SK-N-SH treated with all-trans-retinoic acid at 6 μM for 48 hours (cell line): ENCODE measurements around the gene LSM7.

Experiments used
- ATAC-seq: fragments of 200-7000 bp; cut with Tn5 transposase; 3 replicates; pipeline ENCODE4 v1.9.1; 2020; ENCODE audit warnings: mild to moderate bottlenecking, moderate library complexity
- ARNTL ChIP-seq: fragments of 450-650 bp; formaldehyde crosslinking; IDR thresholded peaks from 2 replicates; pipeline ENCODE4 v1.5.0; 2020; ENCODE audit warnings: low read depth, mild to moderate bottlenecking, moderate library complexity, borderline replicate concordance
- BACH2 ChIP-seq: fragments of 250-450 bp; sonication (Bioruptor Pico); IDR thresholded peaks from 2 replicates; pipeline ENCODE4 v1.9.0; 2021; ENCODE audit warnings: mild to moderate bottlenecking, borderline replicate concordance
- CSDC2 ChIP-seq: fragments of 250-450 bp; sonication (Bioruptor Pico); IDR thresholded peaks from 2 replicates; pipeline ENCODE4 v1.5.0; 2020; ENCODE audit warnings: mild to moderate bottlenecking, moderate library complexity
- CSRNP3 ChIP-seq: fragments of 250-450 bp; sonication (Bioruptor Pico); IDR thresholded peaks from 2 replicates; pipeline ENCODE4 v1.5.1; 2021; ENCODE audit warnings: mild to moderate bottlenecking, moderate library complexity
- ESRRG ChIP-seq: fragments of 250-450 bp; sonication (Bioruptor Pico); IDR thresholded peaks from 2 replicates; pipeline ENCODE4 v1.6.1; 2021; ENCODE audit warnings: mild to moderate bottlenecking
- GLIS3 ChIP-seq: fragments of 250-450 bp; sonication (Bioruptor Pico); IDR thresholded peaks from 2 replicates; pipeline ENCODE4 v1.5.0; 2020; ENCODE audit warnings: mild to moderate bottlenecking, moderate library complexity
- ISL1 ChIP-seq: fragments of 250-450 bp; sonication (Bioruptor Pico); IDR thresholded peaks from 2 replicates; pipeline ENCODE4 v2.1.2; 2022; ENCODE audit warnings: mild to moderate bottlenecking, moderate library complexity
- OSR1 ChIP-seq: fragments of 250-450 bp; sonication (Bioruptor Pico); IDR thresholded peaks from 2 replicates; pipeline ENCODE4 v1.8.0; 2022; ENCODE audit warnings: moderate library complexity, mild to moderate bottlenecking, inconsistent platforms
- PATZ1 ChIP-seq: fragments of 250-450 bp; sonication (Bioruptor Pico); IDR thresholded peaks from 2 replicates; pipeline ENCODE4 v1.8.0; 2020; ENCODE audit warnings: mild to moderate bottlenecking, moderate library complexity, borderline replicate concordance
- POU6F1 ChIP-seq: fragments of 250-450 bp; sonication (Bioruptor Pico); IDR thresholded peaks from 2 replicates; pipeline ENCODE4 v1.8.0; 2021; ENCODE audit warnings: low read depth, mild to moderate bottlenecking, moderate library complexity, borderline replicate concordance
- PPARA ChIP-seq: fragments of 250-450 bp; sonication (Bioruptor Pico); IDR thresholded peaks from 2 replicates; pipeline ENCODE4 v1.5.0; 2020; ENCODE audit warnings: mild to moderate bottlenecking, borderline replicate concordance
- RARB ChIP-seq: fragments of 250-450 bp; sonication (Bioruptor Pico); IDR thresholded peaks from 2 replicates; pipeline ENCODE4 v1.8.0; 2021; ENCODE audit warnings: mild to moderate bottlenecking, moderate library complexity
- SNAI2 ChIP-seq: fragments of 250-450 bp; sonication (Bioruptor Pico); IDR thresholded peaks from 2 replicates; pipeline ENCODE4 v1.5.0; 2020; ENCODE audit warnings: mild to moderate bottlenecking, moderate library complexity
- TCF4 ChIP-seq: fragments of 250-450 bp; sonication (Bioruptor Pico); IDR thresholded peaks from 2 replicates; pipeline ENCODE4 v1.8.0; 2021; ENCODE audit warnings: mild to moderate bottlenecking, moderate library complexity, borderline replicate concordance
- ZC3H10 ChIP-seq: fragments of 250-450 bp; sonication (Bioruptor Pico); IDR thresholded peaks from 2 replicates; pipeline ENCODE4 v1.5.1; 2021; ENCODE audit warnings: mild to moderate bottlenecking, moderate library complexity
- ZFP3 ChIP-seq: fragments of 250-450 bp; sonication (Bioruptor Pico); IDR thresholded peaks from 2 replicates; pipeline ENCODE4 v1.5.0; 2020; ENCODE audit warnings: mild to moderate bottlenecking, moderate library complexity
- ZFP30 ChIP-seq: fragments of 450-650 bp; formaldehyde crosslinking; IDR thresholded peaks from 2 replicates; pipeline ENCODE4 v1.5.0; 2022; ENCODE audit warnings: mild to moderate bottlenecking, moderate library complexity
- ZNF565 ChIP-seq: fragments of 450-650 bp; formaldehyde crosslinking; conservative IDR thresholded peaks from 2 replicates; pipeline ENCODE4 v1.5.0; 2020; ENCODE audit warnings: low read depth, mild to moderate bottlenecking, moderate library complexity
- ZNF70 ChIP-seq: fragments of 450-650 bp; formaldehyde crosslinking; IDR thresholded peaks from 2 replicates; pipeline ENCODE4 v1.5.0; 2020; ENCODE audit warnings: mild to moderate bottlenecking, moderate library complexity
- TF ChIP-seq, protein P1 (sequence below): fragments of 250-450 bp; sonication (Bioruptor Pico); IDR thresholded peaks from 2 replicates; pipeline ENCODE4 v1.5.0; 2020; ENCODE audit warnings: mild to moderate bottlenecking, moderate library complexity
- TF ChIP-seq, protein P2 (sequence below): fragments of 250-450 bp; sonication (Bioruptor Pico); IDR thresholded peaks from 2 replicates; pipeline ENCODE4 v1.5.1; 2020; ENCODE audit warnings: low read depth, mild to moderate bottlenecking, moderate library complexity

The LSM7 gene

DNA sequence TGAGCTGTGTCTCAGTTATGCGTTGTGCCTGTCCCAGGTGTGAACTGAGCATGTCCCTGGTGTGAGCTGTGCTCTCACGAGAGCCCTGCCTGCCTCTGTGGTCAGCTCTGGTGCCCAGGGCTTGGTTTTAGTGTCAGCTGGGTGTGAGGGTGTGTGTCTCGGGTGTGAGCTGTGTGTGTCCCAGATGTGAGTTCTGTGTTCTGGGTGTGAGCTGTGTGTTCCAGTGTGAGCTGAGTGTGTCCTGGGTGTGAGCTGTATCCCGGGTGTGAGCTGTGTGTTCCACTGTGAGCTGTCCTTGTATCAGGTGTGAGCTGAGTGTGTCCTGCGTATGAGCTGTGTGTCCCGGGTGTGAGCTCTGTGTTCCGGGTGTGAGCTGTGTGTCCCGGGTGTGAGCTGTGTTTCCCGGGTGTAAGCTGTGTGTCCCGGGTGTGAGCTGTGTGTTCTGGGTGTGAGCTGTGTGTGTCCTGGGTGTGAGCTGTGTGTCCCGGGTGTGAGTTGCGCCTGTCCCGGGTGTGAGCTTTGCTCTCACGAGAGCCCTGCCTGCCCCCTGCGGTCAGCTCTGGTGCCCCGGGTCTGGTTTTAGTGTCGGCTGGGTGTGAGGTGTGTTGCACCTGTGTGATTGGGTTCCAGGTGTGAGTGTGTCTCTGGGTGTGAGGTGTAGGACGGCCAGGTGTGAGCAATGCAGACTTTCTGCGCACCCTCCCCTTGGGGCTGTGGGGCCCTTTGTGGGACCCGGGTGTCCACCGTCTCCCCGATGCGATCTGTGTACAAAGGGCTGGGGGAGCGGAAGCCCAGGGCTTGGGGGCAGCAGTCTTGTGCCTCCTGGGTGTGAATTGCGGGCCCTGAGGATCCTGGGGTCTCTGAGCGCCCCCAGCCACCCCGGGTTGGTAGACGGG lies 39.3 kb downstream of the LSM7 start (continued):
- TF ChIP-seq, protein P1, sequence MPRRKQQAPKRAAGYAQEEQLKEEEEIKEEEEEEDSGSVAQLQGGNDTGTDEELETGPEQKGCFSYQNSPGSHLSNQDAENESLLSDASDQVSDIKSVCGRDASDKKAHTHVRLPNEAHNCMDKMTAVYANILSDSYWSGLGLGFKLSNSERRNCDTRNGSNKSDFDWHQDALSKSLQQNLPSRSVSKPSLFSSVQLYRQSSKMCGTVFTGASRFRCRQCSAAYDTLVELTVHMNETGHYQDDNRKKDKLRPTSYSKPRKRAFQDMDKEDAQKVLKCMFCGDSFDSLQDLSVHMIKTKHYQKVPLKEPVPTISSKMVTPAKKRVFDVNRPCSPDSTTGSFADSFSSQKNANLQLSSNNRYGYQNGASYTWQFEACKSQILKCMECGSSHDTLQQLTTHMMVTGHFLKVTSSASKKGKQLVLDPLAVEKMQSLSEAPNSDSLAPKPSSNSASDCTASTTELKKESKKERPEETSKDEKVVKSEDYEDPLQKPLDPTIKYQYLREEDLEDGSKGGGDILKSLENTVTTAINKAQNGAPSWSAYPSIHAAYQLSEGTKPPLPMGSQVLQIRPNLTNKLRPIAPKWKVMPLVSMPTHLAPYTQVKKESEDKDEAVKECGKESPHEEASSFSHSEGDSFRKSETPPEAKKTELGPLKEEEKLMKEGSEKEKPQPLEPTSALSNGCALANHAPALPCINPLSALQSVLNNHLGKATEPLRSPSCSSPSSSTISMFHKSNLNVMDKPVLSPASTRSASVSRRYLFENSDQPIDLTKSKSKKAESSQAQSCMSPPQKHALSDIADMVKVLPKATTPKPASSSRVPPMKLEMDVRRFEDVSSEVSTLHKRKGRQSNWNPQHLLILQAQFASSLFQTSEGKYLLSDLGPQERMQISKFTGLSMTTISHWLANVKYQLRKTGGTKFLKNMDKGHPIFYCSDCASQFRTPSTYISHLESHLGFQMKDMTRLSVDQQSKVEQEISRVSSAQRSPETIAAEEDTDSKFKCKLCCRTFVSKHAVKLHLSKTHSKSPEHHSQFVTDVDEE (CRISPR knock-in tag): no peak
- no peak for TF ChIP-seq ZC3H10 (CRISPR knock-in tag)
- no peak for TF ChIP-seq BACH2 (CRISPR knock-in tag)
- TF ChIP-seq CSRNP3: no peak
- no peak for TF ChIP-seq ZFP30 (CRISPR knock-in tag)
- TF ChIP-seq GLIS3 (CRISPR knock-in tag): no peak
- TF ChIP-seq, all 23 proteins: peak for 0

GRCh38 chr19:2288338-2288817 lies 40.0 kb downstream of the LSM7 start:
- ATAC-seq: no peak
- TF ChIP-seq GLIS3 (CRISPR knock-in tag): no peak
- no peak for TF ChIP-seq ZNF70 (CRISPR knock-in tag)
- no peak for TF ChIP-seq SNAI2 (CRISPR knock-in tag)
- TF ChIP-seq ZC3H10 (CRISPR knock-in tag): no peak
- TF ChIP-seq ISL1: no peak
- TF ChIP-seq ZFP30 (CRISPR knock-in tag): no peak
- no peak for TF ChIP-seq OSR1
- TF ChIP-seq ZFP3 (CRISPR knock-in tag): no peak
- no peak for TF ChIP-seq BACH2 (CRISPR knock-in tag)
- TF ChIP-seq CSDC2: no peak
- TF ChIP-seq PPARA (CRISPR knock-in tag): no peak
- no peak for TF ChIP-seq ZNF565
- no peak for TF ChIP-seq RARB (CRISPR knock-in tag)
- no peak for TF ChIP-seq POU6F1
- no peak for TF ChIP-seq CSRNP3
- no peak for TF ChIP-seq ARNTL (CRISPR knock-in tag)
- TF ChIP-seq, all 23 proteins: peak for 0

GRCh38 chr19:2287585-2288337 lies 40.6 kb downstream of the LSM7 start:
- ATAC-seq: no peak
- TF ChIP-seq GLIS3 (CRISPR knock-in tag) (no peak), ZFP3 (CRISPR knock-in tag) (no peak), ESRRG (CRISPR knock-in tag) (no peak), ZC3H10 (CRISPR knock-in tag) (no peak), TCF4 (no peak), ZNF70 (CRISPR knock-in tag) (no peak), ZFP30 (CRISPR knock-in tag) (no peak), SNAI2 (CRISPR knock-in tag) (no peak), PATZ1 (CRISPR knock-in tag) (no peak)
- TF ChIP-seq, protein P1 (CRISPR knock-in tag): no peak
- TF ChIP-seq, protein P2, sequence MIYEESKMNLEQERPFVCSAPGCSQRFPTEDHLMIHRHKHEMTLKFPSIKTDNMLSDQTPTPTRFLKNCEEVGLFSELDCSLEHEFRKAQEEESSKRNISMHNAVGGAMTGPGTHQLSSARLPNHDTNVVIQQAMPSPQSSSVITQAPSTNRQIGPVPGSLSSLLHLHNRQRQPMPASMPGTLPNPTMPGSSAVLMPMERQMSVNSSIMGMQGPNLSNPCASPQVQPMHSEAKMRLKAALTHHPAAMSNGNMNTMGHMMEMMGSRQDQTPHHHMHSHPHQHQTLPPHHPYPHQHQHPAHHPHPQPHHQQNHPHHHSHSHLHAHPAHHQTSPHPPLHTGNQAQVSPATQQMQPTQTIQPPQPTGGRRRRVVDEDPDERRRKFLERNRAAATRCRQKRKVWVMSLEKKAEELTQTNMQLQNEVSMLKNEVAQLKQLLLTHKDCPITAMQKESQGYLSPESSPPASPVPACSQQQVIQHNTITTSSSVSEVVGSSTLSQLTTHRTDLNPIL (CRISPR knock-in tag): no peak
